Naive thymus-derived CD4-positive, alpha-beta T cell (primary cell): ENCODE results near the gene SNRNP70. TPM values are rescaled to one million over a fixed set of nuclear protein-coding genes. Genes with fewer than 3 reads are reported as not detected.
"Not testable (repeated sequence)": the region's sequence is repeated elsewhere in the genome, so short reads cannot be mapped to it uniquely, and the experiment has no call there.

Experiments
- ATAC-seq: fragments of 150-1000 bp; cut with Tn5 transposase; 2 replicates; pipeline ENCODE4 v1.10.0; 2021; ENCODE audit warnings: mild to moderate bottlenecking, moderate library complexity
- CTCF ChIA-PET: fragments of 350-600 bp; sonication (Branson Sonifier 250); formaldehyde crosslinking; loops from one replicate; lab custom pipeline; 2021; ENCODE audit warnings: antibody characterized with exemption; lab: Charles Lee
- POLR2A ChIA-PET: fragments of 350-600 bp; sonication (Branson Sonifier 250); formaldehyde crosslinking; loops from one replicate; lab custom pipeline; 2021; ENCODE audit warnings: antibody characterized with exemption, inconsistent platforms; lab: Charles Lee
- DNase-seq, 9 donors: peaks; one replicate each; pipeline versions ENCODE4 v3.0.0 to v3.0.0-alpha.2; 2020 to 2022; ENCODE audit warnings: mixed read lengths in 1 of 9
- H3K27ac ChIP-seq: one replicate; pipeline ENCODE4 v1.7.0; 2013; ENCODE audit warnings: mild to moderate bottlenecking, low read depth, low read length, moderate library complexity
- H3K27me3 ChIP-seq, 2 donors: one replicate each; pipeline ENCODE4 v1.7.0; 2013; ENCODE audit warnings: low read length in 2 of 2, mild to moderate bottlenecking in 2 of 2, moderate library complexity in 2 of 2; ENCODE audit not compliant: control insufficient read depth in 2 of 2, insufficient read depth in 2 of 2
- H3K36me3 ChIP-seq, 3 experiments: 1 replicate in 2 of 3; 2 replicates in 1 of 3; pipeline ENCODE4 v1.7.0; 2013; ENCODE audit warnings: low read length in 3 of 3, mild to moderate bottlenecking in 3 of 3, moderate library complexity in 1 of 3; ENCODE audit not compliant: insufficient read depth in 3 of 3, control insufficient read depth in 2 of 3
- H3K4me1 ChIP-seq, 2 donors: one replicate each; pipeline ENCODE4 v1.7.0; 2013; ENCODE audit warnings: low read length in 2 of 2, mild to moderate bottlenecking in 2 of 2, moderate library complexity in 1 of 2; ENCODE audit not compliant: control insufficient read depth in 2 of 2, insufficient read depth in 2 of 2
- H3K4me3 ChIP-seq: 2 replicates; pipeline ENCODE4 v1.7.0; 2013; ENCODE audit warnings: mild to moderate bottlenecking, low read length
- H3K9me3 ChIP-seq, 3 experiments: 1 replicate in 2 of 3; 2 replicates in 1 of 3; pipeline ENCODE4 v1.7.0; 2013; ENCODE audit warnings: low read length in 3 of 3; ENCODE audit not compliant: control insufficient read depth in 2 of 3
- H3K27ac Mint-ChIP-seq, 9 donors: one replicate each; pipeline ENCODE4 v1.8.0; 2020 to 2022; ENCODE audit warnings: mixed read lengths in 9 of 9, mild to moderate bottlenecking in 8 of 9, moderate library complexity in 5 of 9, inconsistent platforms in 2 of 9
- H3K27me3 Mint-ChIP-seq, 5 donors: one replicate each; pipeline ENCODE4 v1.8.0; 2021 to 2022; ENCODE audit warnings: mixed read lengths in 5 of 5, mild to moderate bottlenecking in 1 of 5
- H3K36me3 Mint-ChIP-seq, 5 donors: one replicate each; pipeline ENCODE4 v1.8.0; 2020 to 2022; ENCODE audit warnings: mixed read lengths in 5 of 5, mild to moderate bottlenecking in 3 of 5, inconsistent platforms in 1 of 5
- H3K4me1 Mint-ChIP-seq, 7 donors: one replicate each; pipeline ENCODE4 v1.8.0; 2020 to 2022; ENCODE audit warnings: mixed read lengths in 7 of 7, mild to moderate bottlenecking in 3 of 7, inconsistent platforms in 1 of 7
- H3K4me3 Mint-ChIP-seq, 10 donors: one replicate each; pipeline ENCODE4 v1.8.0; 2020 to 2022; ENCODE audit warnings: mild to moderate bottlenecking in 10 of 10, mixed read lengths in 10 of 10, moderate library complexity in 6 of 10, inconsistent platforms in 2 of 10
- H3K9me3 Mint-ChIP-seq, 11 donors: one replicate each; pipeline ENCODE4 v1.8.0; 2020 to 2022; ENCODE audit warnings: mixed read lengths in 11 of 11, mild to moderate bottlenecking in 4 of 11, inconsistent platforms in 1 of 11, moderate library complexity in 1 of 11
- intact Hi-C, 2 donors: fragments of 100-400 bp; cut with micrococcal nuclease; formaldehyde crosslinking; loops; one replicate each; pipeline ENCODE4 v1.15.1; 2023
- polyA plus RNA-seq, 2 donors: library from polyadenylated mRNA; unstranded; fragments of 300-500 nt; fragmentation: Illumina TruSeq; gene quantifications; one replicate each; pipeline ENCODE4 v1.2.3, GENCODE V29; 2021
- total RNA-seq, 6 experiments: library from RNA in 5 of 6; stranded (reverse) in 5 of 6; gene quantifications; 1 replicate in 5 of 6; 2 replicates in 1 of 6; pipeline ENCODE4 v1.2.3 and lab custom pipeline; 2021 to 2026

SNRNP70 gene
- total and polyA plus RNA-seq, 7 experiments from 2014 or later, result 48.0 to 837 (median 326) TPM

DNA sequence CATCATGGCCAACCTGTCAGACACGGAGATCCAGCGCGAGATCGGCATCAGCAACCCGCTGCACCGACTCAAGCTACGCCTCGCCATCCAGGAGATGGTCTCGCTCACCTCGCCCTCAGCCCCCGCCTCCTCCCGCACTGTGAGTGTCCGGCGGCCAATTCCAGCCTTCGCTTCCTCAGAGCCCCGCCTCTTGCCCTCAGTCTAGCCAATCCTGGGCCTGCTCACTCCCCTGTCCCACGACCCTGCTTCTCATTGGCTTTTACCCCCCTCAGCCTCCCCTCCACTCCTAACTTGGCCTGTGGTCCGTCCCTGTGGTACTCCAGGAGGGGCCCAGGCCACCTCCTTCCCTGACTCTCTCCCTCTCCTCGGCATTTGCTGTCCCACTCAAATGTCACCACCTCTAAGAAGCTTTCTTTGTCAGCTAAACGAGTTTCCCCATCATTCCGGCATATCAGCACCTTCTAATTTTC is 57.6 kb downstream of the SNRNP70 start:
- DNase-seq (peak in 5 of 9 donors; percentile 18 to 79 (median 34)), ATAC-seq (peak; percentile 90)
- Mint-ChIP-seq H3K4me3 (peak overlapping the region; percentile 66 to 94 (median 77)), H3K27ac (peak overlapping the region in 2 of 9 donors; percentile 20 to 78), H3K4me1 (peaks cover 17 to 29% (median 27%) of the 10 kb centered on the region in 7 donors), H3K9me3 (peaks cover 0 to 1% (median 0%) of the 10 kb centered on the region in 11 donors), H3K36me3 (peaks cover 0 to 2% (median 0%) of the 10 kb centered on the region in 5 donors), H3K27me3 (peaks cover 26 to 41% (median 34%) of the 10 kb centered on the region in 5 donors)
- ChIA-PET POLR2A (interaction anchor here (0.6 to 1.0 kb wide), 2 partner anchors 29 to 734 kb away, joined by 3 read pairs; partner anchors contain the start of genes AKT1S1 and LIN7B), CTCF (interaction anchor here (1.6 kb wide), 1 partner anchor 45 kb away, joined by 3 read pairs; no protein-coding TSS in a partner anchor)
- Histone ChIP-seq H3K4me3 (peak overlapping the region; percentile 41), H3K4me1 (peaks cover 0 to 7% of the 10 kb centered on the region in 2 donors), H3K36me3 (no peaks in the 10 kb centered on the region), H3K27ac (no peak overlapping the region), H3K9me3 (no peaks in the 10 kb centered on the region), H3K27me3 (no peaks in the 10 kb centered on the region)
- intact Hi-C loops, result loop anchor here (2.0 to 10.0 kb wide), 4 partner anchors 14 to 348 kb away; partner anchors contain the start of genes C19orf73 (in 1 of the 2), PPFIA3 (in 1 of the 2) and SLC17A7 (in 1 of the 2)

DNA sequence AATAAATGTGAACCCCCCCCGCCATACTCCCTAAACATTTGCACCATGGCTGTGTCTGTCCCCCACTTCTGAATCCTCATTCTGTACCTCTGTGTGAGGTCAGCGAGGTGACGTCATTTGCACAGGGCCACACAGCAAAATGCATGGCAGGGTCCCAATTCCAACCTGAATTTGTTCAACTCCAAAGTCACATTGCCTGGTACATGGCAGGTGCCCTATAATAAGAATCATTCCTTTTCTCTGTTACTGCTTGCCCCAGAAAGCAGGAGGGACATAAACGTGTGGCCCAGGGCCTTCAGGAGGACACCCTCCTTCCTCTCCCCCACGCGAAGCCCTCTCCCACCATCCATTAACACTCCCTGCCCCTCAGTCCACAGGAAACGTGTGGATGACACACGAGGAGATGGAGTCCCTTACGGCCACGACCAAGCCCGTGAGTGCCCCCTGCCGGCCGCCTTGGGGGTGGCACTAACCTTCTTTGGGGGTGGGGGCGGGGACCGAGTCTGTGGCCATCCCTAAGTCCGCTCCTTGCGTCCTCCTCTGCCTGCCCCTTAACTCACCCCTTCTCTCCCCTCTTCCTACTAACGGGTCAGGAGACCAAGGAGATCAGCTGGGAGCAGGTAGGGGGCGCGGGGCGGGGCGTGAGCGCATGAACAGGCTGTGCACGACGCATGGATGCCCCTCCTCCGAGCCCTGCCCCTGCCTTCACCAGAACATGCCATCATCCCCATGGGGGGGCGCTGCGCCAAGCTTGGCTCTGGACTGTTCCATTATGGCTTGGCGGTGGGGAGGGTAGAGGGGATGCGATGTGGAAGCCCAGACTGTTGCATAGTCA is 60.5 kb downstream of the SNRNP70 start:
- POLR2A ChIA-PET, result no interaction called here
- Mint-ChIP-seq H3K36me3 (peaks cover 0 to 2% (median 0%) of the 10 kb centered on the region in 5 donors), H3K4me3 (peak overlapping the region in 6 of 10 donors; percentile 1 to 77 (median 23)), H3K4me1 (peaks cover 30 to 52% (median 42%) of the 10 kb centered on the region in 7 donors), H3K9me3 (peaks cover 0 to 3% (median 0%) of the 10 kb centered on the region in 11 donors), H3K27me3 (peaks cover 50 to 59% (median 55%) of the 10 kb centered on the region in 5 donors), H3K27ac (peak overlapping the region in 3 of 9 donors; percentile 15 to 68 (median 28))
- intact Hi-C loops, result loop anchor here (1.0 to 10.0 kb wide), 10 partner anchors 31 to 351 kb away; partner anchors contain the start of genes GYS1 (in 2 of the 2), RUVBL2 (in 2 of the 2), LHB (in 1 of the 2) and LIN7B (in 1 of the 2)
- ATAC-seq, result peak; percentile 72
- H3K4me3 ChIP-seq, result no peak overlapping the region
- no peak overlapping the region for H3K27ac ChIP-seq
- H3K9me3 ChIP-seq, result no peaks in the 10 kb centered on the region
- H3K27me3 ChIP-seq, result peaks cover 5 to 20% of the 10 kb centered on the region in 2 donors
- H3K36me3 ChIP-seq, result no peaks in the 10 kb centered on the region
- peaks cover 8 to 28% of the 10 kb centered on the region in 2 donors for H3K4me1 ChIP-seq
- CTCF ChIA-PET, result interaction anchor here (0.7 to 4.6 kb wide), 8 partner anchors 19 to 152 kb away, joined by 3 to 28 read pairs (median 4); partner anchors contain the start of genes LIN7B and RUVBL2
- DNase-seq, result peak; percentile 54 to 88 (median 74)

DNA sequence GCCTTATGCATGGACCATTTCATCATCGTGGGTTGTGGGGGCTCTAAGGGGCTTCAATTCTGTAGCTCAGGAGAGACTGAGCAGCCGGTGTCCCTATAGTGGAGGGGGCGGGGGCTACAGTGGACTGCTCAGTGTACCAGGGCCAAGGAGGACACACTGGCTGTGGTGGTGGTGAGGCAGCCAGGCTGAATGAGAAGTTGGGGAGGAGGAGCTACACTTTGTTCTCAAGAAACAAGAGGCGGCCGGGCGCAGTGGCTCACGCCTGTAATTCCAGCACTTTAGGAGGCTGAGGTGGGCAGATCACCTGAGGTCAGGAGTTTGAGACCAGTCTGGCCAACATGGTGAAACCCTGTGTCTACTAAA is 61.1 kb downstream of the SNRNP70 start:
- not testable (repeated sequence) for ATAC-seq, H3K36me3 ChIP-seq, H3K9me3 Mint-ChIP-seq, H3K27ac ChIP-seq, DNase-seq, H3K9me3 ChIP-seq, H3K27ac Mint-ChIP-seq, H3K4me3 ChIP-seq, H3K36me3 Mint-ChIP-seq
- H3K27me3 Mint-ChIP-seq, result peaks cover 52 to 62% (median 56%) of the 10 kb centered on the region in 5 donors
- H3K4me3 Mint-ChIP-seq, result peak overlapping the region in 4 of 10 donors; percentile 2 to 77 (median 46)
- Histone ChIP-seq H3K4me1 (peaks cover 8 to 33% of the 10 kb centered on the region in 2 donors), H3K27me3 (peaks cover 8 to 25% of the 10 kb centered on the region in 2 donors)
- H3K4me1 Mint-ChIP-seq, result peaks cover 27 to 53% (median 39%) of the 10 kb centered on the region in 7 donors
- CTCF ChIA-PET, result interaction anchor here (0.7 to 4.6 kb wide), 5 partner anchors 18 to 153 kb away, joined by 3 to 28 read pairs (median 5); partner anchors contain the start of gene RUVBL2
- POLR2A ChIA-PET, result interaction anchor here (1.0 kb wide), 1 partner anchor 49 kb away, joined by 4 read pairs; no protein-coding TSS in a partner anchor
- intact Hi-C loops, result loop anchor here (1.0 to 10.0 kb wide), 10 partner anchors 32 to 352 kb away; partner anchors contain the start of genes GYS1 (in 2 of the 2), RUVBL2 (in 2 of the 2), LHB (in 1 of the 2) and LIN7B (in 1 of the 2)

DNA sequence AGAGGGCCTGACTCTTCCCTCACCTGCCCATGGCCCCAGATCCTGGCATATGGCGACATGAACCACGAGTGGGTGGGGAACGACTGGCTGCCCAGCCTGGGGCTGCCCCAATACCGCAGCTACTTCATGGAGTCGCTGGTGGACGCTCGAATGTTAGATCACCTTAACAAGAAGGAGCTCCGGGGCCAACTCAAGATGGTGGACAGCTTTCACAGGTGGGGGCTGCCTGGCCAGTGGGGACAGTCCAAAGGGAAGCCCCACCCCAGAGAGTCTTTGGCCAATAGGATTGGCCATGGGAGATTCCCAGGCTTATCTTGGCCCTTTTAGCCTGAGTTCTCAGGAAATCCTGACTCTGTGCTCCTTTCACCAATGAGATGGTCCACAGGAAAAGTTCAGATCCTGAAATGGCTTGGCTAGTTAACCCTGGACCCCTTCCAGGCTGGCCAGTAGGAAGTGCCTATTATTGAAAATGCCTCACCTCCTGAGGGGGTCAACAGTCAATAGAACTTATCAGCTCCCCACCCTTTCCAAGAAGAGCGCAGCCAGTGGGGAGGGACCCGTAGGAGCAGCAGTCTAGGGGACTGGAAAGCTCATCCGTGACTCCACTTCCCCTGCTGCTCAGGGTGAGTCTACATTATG is 62.9 kb downstream of the SNRNP70 start:
- H3K27me3 Mint-ChIP-seq, result peaks cover 52 to 62% (median 55%) of the 10 kb centered on the region in 5 donors
- Histone ChIP-seq H3K9me3 (no peaks in the 10 kb centered on the region), H3K4me1 (peaks cover 8 to 35% of the 10 kb centered on the region in 2 donors), H3K4me3 (no peak overlapping the region), H3K36me3 (no peaks in the 10 kb centered on the region), H3K27ac (no peak overlapping the region), H3K27me3 (peaks cover 8 to 29% of the 10 kb centered on the region in 2 donors)
- H3K4me1 Mint-ChIP-seq, result peaks cover 16 to 45% (median 36%) of the 10 kb centered on the region in 7 donors
- H3K9me3 Mint-ChIP-seq, result peaks cover 0 to 10% (median 0%) of the 10 kb centered on the region in 11 donors
- peaks cover 0 to 5% (median 0%) of the 10 kb centered on the region in 5 donors for H3K36me3 Mint-ChIP-seq
- H3K27ac Mint-ChIP-seq, result no peak overlapping the region
- peak overlapping the region in 9 of 10 donors; percentile 13 to 83 (median 75) for H3K4me3 Mint-ChIP-seq
- CTCF ChIA-PET, result interaction anchor here (0.8 to 4.6 kb wide), 3 partner anchors 34 to 161 kb away, joined by 3 to 28 read pairs (median 3); partner anchors contain the start of gene LIN7B
- intact Hi-C loops, result loop anchor here (5.0 to 10.0 kb wide), 4 partner anchors 131 to 353 kb away; partner anchors contain the start of genes GYS1 (in 1 of the 2), LHB (in 1 of the 2), RUVBL2 (in 1 of the 2) and SLC17A7 (in 1 of the 2)
- POLR2A ChIA-PET, result interaction anchor here (0.7 to 1.5 kb wide), 2 partner anchors 50 to 231 kb away, joined by 3 to 4 read pairs; no protein-coding TSS in a partner anchor
- DNase-seq, result no peak
- ATAC-seq, result no peak

DNA sequence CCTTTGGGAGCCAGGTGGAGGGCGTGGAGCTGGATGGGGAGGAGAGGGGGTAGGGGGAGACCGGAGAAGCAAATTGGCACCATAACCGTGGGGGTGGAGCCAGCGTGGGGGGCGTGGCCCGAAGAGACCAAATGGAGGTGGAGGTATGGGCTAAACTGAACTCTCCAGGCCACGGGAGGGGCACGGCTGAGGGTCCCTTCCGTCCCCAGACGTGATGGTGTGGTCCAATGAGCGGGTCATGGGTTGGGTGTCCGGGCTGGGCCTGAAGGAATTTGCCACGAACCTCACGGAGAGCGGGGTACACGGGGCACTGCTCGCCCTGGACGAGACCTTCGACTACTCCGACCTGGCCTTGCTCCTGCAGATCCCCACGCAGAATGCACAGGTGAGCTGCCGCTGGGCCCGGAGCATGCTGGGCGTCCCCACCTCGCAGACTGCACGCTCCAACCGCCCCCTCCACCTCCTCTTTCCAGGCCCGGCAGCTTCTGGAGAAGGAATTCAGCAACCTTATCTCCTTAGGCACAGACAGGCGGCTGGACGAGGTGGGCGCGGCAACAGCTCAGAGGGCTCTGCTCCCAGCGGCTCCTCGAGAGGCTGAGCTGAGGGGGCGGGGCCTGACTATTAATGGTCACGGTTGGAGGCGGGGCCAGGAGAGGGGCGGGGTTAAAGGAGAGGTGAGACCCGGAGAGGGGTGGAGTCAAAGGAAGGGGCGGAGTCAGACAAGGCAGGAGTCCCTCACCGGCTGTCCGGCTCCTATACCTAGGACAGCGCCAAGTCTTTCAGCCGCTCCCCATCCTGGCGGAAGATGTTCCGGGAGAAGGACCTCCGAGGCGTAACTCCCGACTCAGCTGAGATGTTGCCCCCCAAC is 63.8 kb downstream of the SNRNP70 start:
- Histone ChIP-seq H3K27me3 (peaks cover 8 to 29% of the 10 kb centered on the region in 2 donors), H3K27ac (no peak overlapping the region), H3K9me3 (no peaks in the 10 kb centered on the region), H3K36me3 (no peaks in the 10 kb centered on the region), H3K4me1 (peaks cover 8 to 35% of the 10 kb centered on the region in 2 donors), H3K4me3 (peak overlapping the region; percentile 52)
- peak overlapping the region; percentile 32 to 88 (median 76) for H3K4me3 Mint-ChIP-seq
- peaks cover 0 to 7% (median 0%) of the 10 kb centered on the region in 5 donors for H3K36me3 Mint-ChIP-seq
- ATAC-seq, result peak; percentile 75
- peak; percentile 39 to 83 (median 59) for DNase-seq
- peaks cover 59 to 71% (median 61%) of the 10 kb centered on the region in 5 donors for H3K27me3 Mint-ChIP-seq
- peaks cover 16 to 43% (median 35%) of the 10 kb centered on the region in 7 donors for H3K4me1 Mint-ChIP-seq
- H3K9me3 Mint-ChIP-seq, result peaks cover 0 to 10% (median under 1%) of the 10 kb centered on the region in 11 donors
- ChIA-PET POLR2A (interaction anchor here (1.5 kb wide), 1 partner anchor 51 kb away, joined by 4 read pairs; no protein-coding TSS in a partner anchor), CTCF (interaction anchor here (0.6 to 4.6 kb wide), 5 partner anchors 10 to 162 kb away, joined by 3 to 28 read pairs (median 3); partner anchors contain the start of gene LIN7B)
- intact Hi-C loops, result loop anchor here (1.0 to 10.0 kb wide), 5 partner anchors 21 to 354 kb away; partner anchors contain the start of genes GYS1 (in 1 of the 2), LHB (in 1 of the 2), RUVBL2 (in 1 of the 2) and SLC17A7 (in 1 of the 2)
- no peak overlapping the region for H3K27ac Mint-ChIP-seq
